Brain microvascular endothelial cell (primary cell): ENCODE data around the gene FGA.

Experiments used
- DNase-seq: peaks from one replicate; pipeline ENCODE4 v3.0.0-alpha.2; 2020
- H3K27ac ChIP-seq: fragments of 250-450 bp; sonication (Bioruptor Pico); 2 replicates; pipeline ENCODE4 v1.5.1; 2020; ENCODE audit warnings: mild to moderate bottlenecking, moderate library complexity
- H3K27me3 ChIP-seq: fragments of 250-450 bp; sonication (Bioruptor Pico); replicated peaks from 2 replicates; pipeline ENCODE4 v1.5.1; 2020; ENCODE audit warnings: mild to moderate bottlenecking
- H3K36me3 ChIP-seq: fragments of 250-450 bp; sonication (Bioruptor Pico); replicated peaks from 2 replicates; pipeline ENCODE4 v1.5.1; 2020; ENCODE audit warnings: mild to moderate bottlenecking
- H3K4me3 ChIP-seq: 2 replicates; pipeline ENCODE4 v1.5.1; 2011; ENCODE audit warnings: low read depth, mild to moderate bottlenecking, control low read depth, low read length, moderate library complexity
- in situ Hi-C: cut with HindIII; loops from 2 replicates; pipeline ENCODE4 v1.10.0; 2017; ENCODE audit warnings: low sequenced_read_pairs, low pct_ligation_motif_present
- TF ChIP-seq, protein P1 (sequence below): IDR thresholded peaks from 2 replicates; pipeline ENCODE4 v1.5.1; 2011; ENCODE audit warnings: low read depth, mild to moderate bottlenecking, moderate library complexity, low read length, control low read depth, inconsistent platforms; ENCODE audit errors: missing control alignments

The FGA gene

GRCh38 chr4:154564311-154564710, 26.2 kb downstream of the FGA start:
- H3K4me3 ChIP-seq, result no peak overlapping the region
- no peak for DNase-seq
- in situ Hi-C loops, result no loop called here
- no peaks in the 10 kb centered on the region for H3K27me3 ChIP-seq
- TF ChIP-seq, protein P1, sequence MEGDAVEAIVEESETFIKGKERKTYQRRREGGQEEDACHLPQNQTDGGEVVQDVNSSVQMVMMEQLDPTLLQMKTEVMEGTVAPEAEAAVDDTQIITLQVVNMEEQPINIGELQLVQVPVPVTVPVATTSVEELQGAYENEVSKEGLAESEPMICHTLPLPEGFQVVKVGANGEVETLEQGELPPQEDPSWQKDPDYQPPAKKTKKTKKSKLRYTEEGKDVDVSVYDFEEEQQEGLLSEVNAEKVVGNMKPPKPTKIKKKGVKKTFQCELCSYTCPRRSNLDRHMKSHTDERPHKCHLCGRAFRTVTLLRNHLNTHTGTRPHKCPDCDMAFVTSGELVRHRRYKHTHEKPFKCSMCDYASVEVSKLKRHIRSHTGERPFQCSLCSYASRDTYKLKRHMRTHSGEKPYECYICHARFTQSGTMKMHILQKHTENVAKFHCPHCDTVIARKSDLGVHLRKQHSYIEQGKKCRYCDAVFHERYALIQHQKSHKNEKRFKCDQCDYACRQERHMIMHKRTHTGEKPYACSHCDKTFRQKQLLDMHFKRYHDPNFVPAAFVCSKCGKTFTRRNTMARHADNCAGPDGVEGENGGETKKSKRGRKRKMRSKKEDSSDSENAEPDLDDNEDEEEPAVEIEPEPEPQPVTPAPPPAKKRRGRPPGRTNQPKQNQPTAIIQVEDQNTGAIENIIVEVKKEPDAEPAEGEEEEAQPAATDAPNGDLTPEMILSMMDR, result no peak
- H3K27ac ChIP-seq, result no peak overlapping the region
- H3K36me3 ChIP-seq, result no peaks in the 10 kb centered on the region

DNA sequence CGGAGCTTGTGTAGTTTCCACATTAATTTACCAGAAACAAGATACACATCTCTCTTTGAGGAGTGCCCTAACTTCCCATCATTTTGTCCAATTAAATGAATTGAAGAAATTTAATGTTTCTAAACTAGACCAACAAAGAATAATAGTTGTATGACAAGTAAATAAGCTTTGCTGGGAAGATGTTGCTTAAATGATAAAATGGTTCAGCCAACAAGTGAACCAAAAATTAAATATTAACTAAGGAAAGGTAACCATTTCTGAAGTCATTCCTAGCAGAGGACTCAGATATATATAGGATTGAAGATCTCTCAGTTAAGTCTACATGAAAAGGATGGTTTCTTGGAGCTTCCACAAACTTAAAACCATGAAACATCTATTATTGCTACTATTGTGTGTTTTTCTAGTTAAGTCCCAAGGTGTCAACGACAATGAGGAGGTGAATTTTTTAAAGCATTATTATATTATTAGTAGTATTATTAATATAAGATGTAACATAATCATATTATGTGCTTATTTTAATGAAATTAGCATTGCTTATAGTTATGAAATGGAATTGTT, 27.8 kb downstream of the FGA start, which contains the start of gene FGB:
TSS of gene FGB (plus strand) at position 315 of the 558 bp plus-strand sequence. CDS start at position 323, 8 bp downstream.
- no peak for DNase-seq
- Histone ChIP-seq H3K36me3 (no peaks in the 10 kb centered on the region), H3K27ac (no peak within 1 kb of the TSS), H3K4me3 (no peak within 1 kb of the TSS), H3K27me3 (no peaks in the 10 kb centered on the region)
- in situ Hi-C loops, result no loop called here
- TF ChIP-seq, protein P1, result no peak

DNA sequence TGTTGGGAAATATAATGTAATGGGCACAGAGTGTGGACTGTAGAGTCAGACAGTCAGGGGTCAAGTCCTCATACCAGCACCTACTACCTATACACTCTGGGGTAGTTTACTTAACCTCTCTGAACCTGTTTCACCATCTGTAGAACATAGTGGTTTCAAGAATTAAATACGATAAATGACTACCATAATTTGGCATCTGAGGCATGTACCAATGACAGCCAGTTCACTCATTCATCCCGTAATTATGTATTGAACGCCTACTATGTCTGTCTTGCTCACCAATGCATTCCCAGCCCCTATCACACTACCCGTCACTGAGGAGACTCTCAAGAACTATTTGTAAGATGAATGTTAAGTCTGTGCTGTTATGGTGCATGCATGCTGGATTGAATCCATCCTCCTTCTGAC, 29.7 kb downstream of the FGA start:
- in situ Hi-C loops, result no loop called here
- no peak overlapping the region for H3K4me3 ChIP-seq

DNA sequence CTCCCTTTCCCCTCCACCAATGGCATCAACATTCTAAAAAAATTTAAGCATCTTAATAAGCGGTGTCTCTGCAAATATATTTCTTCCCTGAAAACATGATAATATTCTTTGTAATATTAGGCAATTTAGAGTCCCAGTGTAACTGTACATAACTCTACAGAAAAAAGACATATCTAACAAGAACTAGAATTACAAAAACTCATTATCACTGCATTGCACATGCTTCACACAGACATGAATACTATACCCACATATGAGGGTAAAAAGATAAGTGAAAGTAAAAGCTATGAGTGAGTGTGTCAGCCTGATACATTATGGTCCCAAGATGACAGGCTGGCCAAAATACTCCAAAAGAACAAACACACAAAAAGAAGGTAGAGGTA, 30.1 kb downstream of the FGA start:
- in situ Hi-C loops, result no loop called here
- no peaks in the 10 kb centered on the region for H3K36me3 ChIP-seq
- TF ChIP-seq, protein P1, result no peak
- no peak for DNase-seq
- H3K4me3 ChIP-seq, result no peak overlapping the region
- peak overlapping the region; percentile 11 for H3K27ac ChIP-seq
- no peaks in the 10 kb centered on the region for H3K27me3 ChIP-seq

More for the DNA sequence above, 29.7 kb downstream of the FGA start:
- DNase-seq, result peak; percentile 87
- Histone ChIP-seq H3K36me3 (no peaks in the 10 kb centered on the region), H3K27ac (peak overlapping the region; percentile 11), H3K27me3 (no peaks in the 10 kb centered on the region)
- TF ChIP-seq, protein P1, result no peak

DNA sequence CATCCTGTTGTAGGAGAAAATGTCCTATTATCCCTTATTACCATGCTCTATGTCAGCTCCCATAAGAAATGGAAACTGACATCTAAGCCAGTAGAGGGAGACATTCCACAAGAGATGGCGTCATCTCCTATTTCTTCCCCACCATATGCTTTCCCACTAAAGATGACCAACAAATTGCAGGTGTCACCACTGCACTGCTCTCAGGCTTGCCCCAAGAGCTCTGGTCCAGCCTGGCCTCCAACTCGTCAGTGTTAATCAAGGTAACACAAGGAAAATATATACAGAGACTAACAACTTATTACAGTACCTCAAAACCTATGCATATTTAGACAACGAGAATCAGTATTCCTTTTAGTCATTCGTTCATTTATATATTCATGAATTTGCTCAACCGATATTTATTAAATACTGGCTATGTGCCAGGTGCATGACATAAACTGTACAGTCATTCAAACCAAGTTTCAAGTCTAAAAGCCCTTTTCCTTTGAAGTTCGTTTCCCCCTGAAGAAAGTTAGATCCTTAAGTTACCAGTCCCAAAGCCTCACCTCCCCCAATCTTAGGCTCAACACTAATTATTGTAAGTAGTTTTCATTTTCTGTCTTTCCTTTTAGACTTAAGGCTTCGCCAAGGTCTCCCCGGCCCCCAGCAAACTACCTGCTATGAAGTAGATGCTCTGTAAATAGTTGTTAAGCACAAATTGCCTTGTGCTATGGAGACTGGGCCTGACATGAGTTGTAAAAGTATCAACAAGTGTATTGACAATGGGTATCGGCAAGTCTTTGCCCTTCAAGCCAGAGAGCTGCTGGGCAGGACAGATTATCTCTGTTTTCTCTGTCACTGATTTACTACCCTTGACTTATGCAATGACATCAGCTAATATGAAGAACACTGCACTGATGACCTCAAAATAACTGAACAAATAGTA, 30.8 kb downstream of the FGA start:
- H3K27ac ChIP-seq, result no peak overlapping the region
- TF ChIP-seq, protein P1, result peak; percentile 69
- H3K36me3 ChIP-seq, result no peaks in the 10 kb centered on the region
- H3K4me3 ChIP-seq, result no peak overlapping the region
- no peaks in the 10 kb centered on the region for H3K27me3 ChIP-seq
- in situ Hi-C loops, result no loop called here
- DNase-seq, result peak; percentile 75
